OCI-M2 (cell line): ENCODE measurements around the gene DNPEP.
"Not testable (repeated sequence)": the region's sequence is repeated elsewhere in the genome, so short reads cannot be mapped to it uniquely, and the experiment has no call there.

ENCODE experiments used
- DNase-seq: peaks from one replicate; lab custom pipeline; 2025; ENCODE audit not compliant: unreplicated experiment; lab: John Stamatoyannopoulos, UW

The DNPEP gene

DNA sequence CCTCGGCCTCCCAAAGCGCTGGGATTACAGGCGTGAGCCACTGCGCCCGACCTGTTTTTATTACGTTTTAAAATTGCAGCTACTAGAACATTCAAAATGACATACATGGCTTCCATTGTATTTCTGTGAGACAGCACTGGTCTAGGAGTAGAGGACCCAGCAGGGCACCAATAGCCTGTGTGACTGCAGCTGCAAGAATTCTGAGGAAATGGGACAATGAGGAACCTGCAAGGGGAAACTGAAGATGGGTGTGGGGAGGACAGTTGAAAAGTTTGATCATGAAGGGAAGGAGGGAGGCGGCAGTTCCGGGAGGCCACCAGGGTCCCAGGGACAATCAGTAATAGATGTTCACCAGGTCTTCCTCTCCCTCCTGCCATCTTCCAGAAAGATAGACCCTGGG is 13.9 kb upstream of the DNPEP start:
- DNase-seq = no peak

- DNase-seq = no peak
Observed at GRCh38 chr2:219400562-219400961, 12.8 kb upstream of the DNPEP start.

DNA sequence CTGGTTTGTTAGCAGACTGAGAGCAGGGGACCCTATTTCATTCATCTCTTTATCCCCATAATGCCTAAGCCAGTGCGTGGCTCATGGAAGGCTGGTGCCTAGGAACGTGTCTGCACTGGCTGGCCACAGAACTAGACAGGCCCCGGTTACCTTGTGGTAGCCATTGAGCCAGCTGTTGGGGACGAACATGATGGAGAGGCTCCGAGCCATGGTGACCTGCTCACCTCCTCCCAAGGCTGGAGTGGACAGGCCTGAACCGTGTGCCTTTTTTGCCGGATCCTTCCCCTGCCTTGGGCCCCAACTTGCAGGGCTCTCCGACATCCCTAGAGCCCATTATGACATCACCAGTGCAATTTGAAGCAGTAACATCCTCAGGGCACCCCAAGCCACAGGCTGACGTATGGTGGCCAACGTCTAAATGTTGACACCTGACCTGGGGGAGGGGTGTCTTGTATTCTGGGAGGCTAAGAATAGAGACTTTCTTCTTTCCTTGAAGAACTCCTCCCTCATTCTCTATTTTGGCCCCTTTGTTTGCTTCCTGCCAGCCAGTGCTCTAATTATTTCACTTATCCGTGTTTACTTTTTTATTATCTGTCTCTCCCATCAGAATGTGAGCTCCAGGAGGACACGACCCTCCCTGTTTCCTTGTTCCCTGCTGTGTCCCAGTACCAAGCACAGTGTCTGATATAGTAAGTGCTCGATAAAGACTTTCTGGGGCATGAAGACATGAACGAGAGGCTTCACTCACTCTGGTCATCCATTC is 12.2 kb upstream of the DNPEP start:
- no peak for DNase-seq

DNA sequence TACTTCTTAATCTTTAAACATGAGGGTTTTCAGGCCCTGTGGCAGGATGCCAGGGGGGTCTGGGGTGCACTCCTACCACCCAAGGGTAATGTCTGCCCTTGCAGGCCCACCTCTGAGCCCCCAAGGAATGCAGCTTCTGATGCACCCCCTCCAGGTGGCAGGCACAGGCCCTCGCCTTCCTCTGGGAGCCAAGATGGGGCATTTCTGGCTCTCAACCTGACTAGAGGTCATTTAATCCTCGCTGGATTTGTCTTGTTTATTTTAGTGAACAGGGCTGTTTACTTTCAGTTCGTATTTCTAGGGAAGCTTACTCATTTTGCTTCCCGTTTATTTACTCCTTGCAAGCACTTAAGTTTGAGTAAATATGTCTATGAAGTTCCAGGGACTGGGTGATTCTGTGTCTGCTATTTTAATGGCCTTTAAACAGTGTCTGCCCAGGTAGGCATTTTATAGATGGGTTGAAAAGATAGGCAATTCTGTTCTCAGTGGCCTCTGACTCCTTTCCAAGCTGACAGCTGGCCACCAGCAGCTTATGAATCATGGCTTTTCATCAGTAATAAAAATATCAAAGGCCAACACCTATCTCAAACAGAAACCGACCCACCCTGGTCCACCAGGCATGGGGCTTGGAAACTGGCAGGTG is 11.1 kb upstream of the DNPEP start:
- DNase-seq = no peak

GRCh38 chr2:219396863-219397457 is 9.2 kb upstream of the DNPEP start:
- no peak for DNase-seq

- DNase-seq = no peak
Observed at GRCh38 chr2:219395609-219396008, 7.9 kb upstream of the DNPEP start.

- not testable (repeated sequence) for DNase-seq
Observed at GRCh38 chr2:219395056-219395455, 7.3 kb upstream of the DNPEP start.

DNA sequence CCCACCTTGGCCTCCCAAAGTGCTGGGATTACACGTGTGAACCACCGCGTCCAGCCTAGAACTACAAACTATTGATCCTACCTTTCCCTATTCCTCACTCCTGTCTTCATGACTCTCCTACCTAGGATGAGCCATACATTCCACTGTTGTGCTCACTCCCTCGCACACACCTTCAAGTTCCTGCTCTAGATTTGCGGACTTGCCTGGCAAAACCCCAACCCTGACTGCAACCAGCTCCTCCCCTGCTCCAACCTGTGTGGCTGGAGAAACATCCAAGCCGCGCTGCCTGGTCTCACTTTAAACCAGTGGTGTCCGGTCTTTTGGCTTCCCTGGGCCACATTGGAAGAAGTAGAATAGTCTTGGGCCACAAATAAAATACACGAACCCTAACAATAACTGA is 5.0 kb upstream of the DNPEP start:
- DNase-seq = no peak

DNA sequence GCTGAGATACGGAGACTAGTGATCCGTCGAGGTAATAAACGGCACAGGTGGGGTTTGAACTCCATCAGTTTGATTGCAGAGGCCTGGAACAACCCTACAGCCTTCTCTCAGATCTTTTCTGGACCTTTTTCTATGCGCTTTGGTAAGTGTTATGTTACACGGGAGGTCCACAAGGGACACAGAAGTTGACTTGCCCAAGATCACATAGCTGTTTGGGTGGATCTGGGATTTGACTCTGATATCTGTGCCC is 1.1 kb upstream of the DNPEP start:
- no peak for DNase-seq

- peak; percentile 59 for DNase-seq
Observed at GRCh38 chr2:219388121-219388906, 602 bp upstream of the DNPEP start.

GRCh38 chr2:219386532-219387280 is 1.0 kb downstream of the DNPEP start:
- no peak for DNase-seq

- no peak for DNase-seq
Observed at GRCh38 chr2:219385958-219386520, 1.7 kb downstream of the DNPEP start.

GRCh38 chr2:219384859-219385258 is 2.9 kb downstream of the DNPEP start:
- DNase-seq = no peak

DNA sequence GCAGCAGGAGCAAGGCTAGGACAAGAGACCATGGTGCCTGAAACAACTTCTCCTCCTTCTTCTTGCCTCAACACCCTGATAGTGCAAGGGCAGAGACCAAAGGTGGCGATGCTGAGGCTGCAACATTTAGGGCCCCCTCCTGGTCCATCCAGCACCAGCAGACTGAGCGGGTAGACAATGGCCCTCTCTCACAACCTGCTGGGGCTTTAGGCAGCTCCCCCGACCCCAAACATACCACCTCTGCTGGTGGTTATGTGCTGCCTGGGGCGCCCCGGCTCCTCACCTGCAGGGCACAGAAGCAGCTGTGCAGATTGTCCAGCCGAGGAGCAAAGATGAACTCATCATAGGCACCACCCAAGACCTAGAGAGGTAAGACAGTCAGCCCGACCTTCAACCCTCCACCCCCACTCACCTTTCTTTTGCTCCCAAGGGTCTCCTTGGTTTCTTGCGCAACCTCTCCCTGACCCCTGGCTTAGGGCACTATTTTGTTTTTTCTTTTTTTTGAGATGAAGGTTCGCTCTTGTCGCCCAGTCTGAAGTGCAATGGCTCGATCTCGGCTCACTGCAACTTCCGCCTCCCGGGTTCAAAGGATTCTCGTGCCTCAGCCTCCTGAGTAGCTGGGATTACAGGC is 3.5 kb downstream of the DNPEP start:
- DNase-seq = no peak

DNA sequence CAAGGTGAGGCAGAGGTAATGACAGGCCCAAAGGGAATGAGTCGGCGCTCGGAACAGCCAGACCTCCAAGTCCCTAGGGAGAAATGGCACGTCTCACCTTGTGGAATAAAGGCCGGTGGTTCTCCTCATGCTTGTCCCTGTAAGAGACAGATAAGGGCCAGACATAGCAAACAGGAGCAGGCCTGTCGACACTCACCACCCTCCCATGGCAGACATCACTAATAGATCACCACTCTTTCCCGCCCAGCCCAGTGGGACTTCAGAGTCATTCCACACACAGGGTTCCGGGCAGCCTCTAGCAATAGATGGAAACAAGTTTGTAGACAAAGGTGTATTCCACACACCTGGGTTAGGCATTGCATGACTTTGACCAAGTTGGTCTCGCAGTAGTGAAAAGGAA is 6.3 kb downstream of the DNPEP start:
- no peak for DNase-seq

- DNase-seq = no peak
Observed at GRCh38 chr2:219380926-219381325, 6.8 kb downstream of the DNPEP start.

GRCh38 chr2:219378163-219378851 is 9.4 kb downstream of the DNPEP start:
- DNase-seq = no peak

DNA sequence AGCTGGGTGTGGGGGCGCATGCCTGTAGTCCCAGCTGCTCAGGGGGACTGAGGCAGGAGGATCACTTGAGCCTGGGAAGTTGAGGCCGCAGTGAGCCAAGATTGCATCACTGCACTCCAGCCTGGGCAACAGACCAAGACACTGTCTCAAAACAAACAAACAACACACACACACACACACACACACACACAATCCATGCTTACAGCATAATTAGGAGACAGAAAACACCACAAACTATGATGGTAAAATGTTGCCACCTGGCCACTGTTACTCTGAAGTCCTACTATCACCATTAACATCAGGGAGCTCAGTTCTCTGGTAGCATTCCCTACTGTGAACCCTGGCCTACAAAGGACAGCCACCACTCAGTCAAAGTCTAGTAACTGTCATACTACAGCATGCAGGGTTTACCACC is 18.3 kb downstream of the DNPEP start:
- DNase-seq = no peak

DNA sequence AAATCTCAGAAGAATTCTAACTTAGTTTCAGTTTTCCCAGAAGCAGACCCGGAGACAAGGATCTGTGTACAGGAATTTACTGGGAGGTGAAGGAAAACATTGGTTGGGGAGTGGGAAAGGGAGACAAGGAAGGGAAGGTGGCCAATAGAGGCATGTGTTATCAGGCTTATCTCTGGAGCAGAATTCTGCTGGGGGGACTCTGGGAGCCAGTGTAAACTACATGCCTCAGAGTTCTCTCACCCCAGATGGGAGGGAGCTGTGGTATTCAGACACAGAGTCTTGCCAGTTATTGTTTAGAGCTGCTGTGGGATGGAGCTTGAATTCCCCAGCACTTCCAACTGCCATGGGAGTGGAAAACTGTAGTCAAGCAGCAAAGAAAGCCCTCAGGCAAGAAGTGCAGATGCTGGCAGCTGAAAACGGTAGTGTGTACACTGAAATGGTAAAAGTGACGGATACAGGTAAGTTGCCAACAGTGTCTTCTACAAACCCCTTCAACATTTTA is 19.0 kb downstream of the DNPEP start:
- DNase-seq = no peak
